Right lobe of liver (tissue), 6 donors: Measurements from ENCODE around the gene SPRR2E. TPM values are rescaled to one million over a fixed set of nuclear protein-coding genes. Genes with fewer than 3 reads are reported as not detected.

Source experiments
- ATAC-seq, 4 donors: fragments of 200-7000 bp; cut with Tn5 transposase; one replicate each; pipeline ENCODE4 v1.9.1; 2020; ENCODE audit warnings: mild to moderate bottlenecking in 4 of 4, moderate library complexity in 4 of 4
- DNase-seq, 3 donors: peaks; one replicate each; pipeline ENCODE4 v3.0.0-alpha.2; 2020
- H3K27ac ChIP-seq, 3 donors: fragments of 200-600 bp; one replicate each; pipeline ENCODE4 v1.8.0; 2022
- H3K27me3 ChIP-seq, 2 donors: fragments of 200-600 bp; one replicate each; pipeline ENCODE4 v1.8.0; 2022
- H3K36me3 ChIP-seq, 4 donors: fragments of 200-600 bp; sonication (generic) in 1 of 4; one replicate each; pipeline versions ENCODE4 v1.5.1 to v1.8.0; 2017 to 2022; ENCODE audit warnings: control low read depth in 1 of 4
- H3K4me1 ChIP-seq, 4 donors: fragments of 200-600 bp; sonication (generic) in 1 of 4; one replicate each; pipeline versions ENCODE4 v1.5.1 to v1.8.0; 2017 to 2022; ENCODE audit warnings: control low read depth in 1 of 4
- H3K4me3 ChIP-seq, 3 donors: fragments of 200-600 bp; one replicate each; pipeline ENCODE4 v1.8.0; 2022
- H3K9me3 ChIP-seq, 4 donors: fragments of 200-600 bp; sonication (generic) in 1 of 4; one replicate each; pipeline versions ENCODE4 v1.5.1 to v1.8.0; 2017 to 2022; ENCODE audit warnings: control low read depth in 1 of 4
- POLR2A ChIP-seq: fragments of 450-650 bp; IDR thresholded peaks from one replicate; pipeline ENCODE4 v1.6.1; 2017; ENCODE audit warnings: antibody characterized with exemption, mild to moderate bottlenecking
- WGBS: methylation state at CpG from one replicate; pipeline ENCODE4 v1.1.6; 2018; ENCODE audit warnings: low coverage, low lambda C conversion rate; ENCODE audit not compliant: insufficient coverage; ENCODE audit errors: missing lambda C conversion rate; 5-methylcytosine and 5-hydroxymethylcytosine counted together
- intact Hi-C, 2 donors: fragments of 100-400 bp; cut with DNase I; formaldehyde crosslinking; loops; one replicate each; pipeline versions ENCODE4 v1.11.2 to v1.14.1; 2022
- total RNA-seq, 6 experiments: library from RNA; depleted of rRNA in 2 of 6; stranded (reverse); fragments of >200 nt in 2 of 6; fragmentation: NEBNext Ultra II Directional in 3 of 6; extraction: Animal tissue kit (Norgen Biotek cat#: 25700) in 3 of 6; gene quantifications; one replicate each; pipeline versions ENCODE4 v1.1.0 to v1.2.4, GENCODE V29; 2016 to 2023
- TF ChIP-seq, protein P1 (sequence below), 4 donors: fragments of 200-600 bp in 3 of 4; fragments of 450-650 bp in 1 of 4; IDR thresholded peaks; one replicate each; pipeline versions ENCODE4 v1.5.1 to v1.8.0; 2016 to 2022; ENCODE audit warnings: antibody characterized with exemption in 4 of 4, mild to moderate bottlenecking in 2 of 4
- donor health status: DM: no; HTN: yes; CAD: no.
- donor health status: DM: no; HTN: no; CAD: no.
- donor health status: DM: no; HTN: no; CAD: no.
- donor health status: DM: no; HTN: yes; CAD: no.
- donor health status: DM: no; HTN: yes; CAD: no.

SPRR2E gene
- total RNA-seq, 6 experiments from 2014 or later, result not detected

DNA sequence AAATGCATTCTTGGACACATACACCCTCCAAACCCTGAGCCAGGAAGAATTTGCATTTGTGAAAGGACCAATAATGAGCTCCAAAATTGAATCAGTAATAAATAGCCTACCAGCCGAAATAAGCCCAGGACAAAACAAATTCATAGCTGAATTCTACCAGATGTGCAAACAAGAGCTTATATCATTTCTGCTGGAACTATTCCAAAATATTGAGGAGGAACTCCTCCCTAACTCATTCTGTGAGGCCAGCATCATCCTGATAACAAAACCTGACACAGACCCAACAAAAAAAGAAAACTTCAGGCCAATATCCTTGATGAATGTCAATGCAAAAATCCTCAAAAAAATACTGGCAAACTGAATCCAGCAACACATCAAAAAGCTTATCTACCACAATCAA lies 6.7 kb downstream of the SPRR2E start:
- no peaks in the 10 kb centered on the region for H3K27me3 ChIP-seq

DNA sequence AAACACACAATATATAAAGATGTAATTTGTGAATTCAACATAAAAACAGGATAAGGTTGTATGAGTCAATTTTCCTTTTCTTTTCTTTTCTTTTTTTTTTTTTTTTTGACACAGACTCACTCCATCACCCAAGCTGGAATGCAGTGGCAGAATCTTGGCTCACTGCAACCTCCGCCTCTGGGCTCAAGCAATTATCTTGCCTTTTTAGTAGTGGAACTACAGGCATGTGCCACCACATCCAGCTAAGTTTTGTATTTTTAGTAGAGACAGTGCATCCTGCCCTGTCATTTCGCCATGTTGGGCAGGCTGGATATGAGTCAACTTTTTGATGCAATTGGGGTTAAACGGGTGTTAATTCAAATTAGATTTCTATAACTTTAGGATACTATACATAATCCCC lies 12.6 kb downstream of the SPRR2E start:
- ATAC-seq, result no peak
- Histone ChIP-seq H3K27ac (no peak overlapping the region), H3K36me3 (no peaks in the 10 kb centered on the region), H3K4me3 (no peak overlapping the region), H3K4me1 (no peaks in the 10 kb centered on the region), H3K9me3 (no peaks in the 10 kb centered on the region), H3K27me3 (no peaks in the 10 kb centered on the region)
- TF ChIP-seq, protein P1, sequence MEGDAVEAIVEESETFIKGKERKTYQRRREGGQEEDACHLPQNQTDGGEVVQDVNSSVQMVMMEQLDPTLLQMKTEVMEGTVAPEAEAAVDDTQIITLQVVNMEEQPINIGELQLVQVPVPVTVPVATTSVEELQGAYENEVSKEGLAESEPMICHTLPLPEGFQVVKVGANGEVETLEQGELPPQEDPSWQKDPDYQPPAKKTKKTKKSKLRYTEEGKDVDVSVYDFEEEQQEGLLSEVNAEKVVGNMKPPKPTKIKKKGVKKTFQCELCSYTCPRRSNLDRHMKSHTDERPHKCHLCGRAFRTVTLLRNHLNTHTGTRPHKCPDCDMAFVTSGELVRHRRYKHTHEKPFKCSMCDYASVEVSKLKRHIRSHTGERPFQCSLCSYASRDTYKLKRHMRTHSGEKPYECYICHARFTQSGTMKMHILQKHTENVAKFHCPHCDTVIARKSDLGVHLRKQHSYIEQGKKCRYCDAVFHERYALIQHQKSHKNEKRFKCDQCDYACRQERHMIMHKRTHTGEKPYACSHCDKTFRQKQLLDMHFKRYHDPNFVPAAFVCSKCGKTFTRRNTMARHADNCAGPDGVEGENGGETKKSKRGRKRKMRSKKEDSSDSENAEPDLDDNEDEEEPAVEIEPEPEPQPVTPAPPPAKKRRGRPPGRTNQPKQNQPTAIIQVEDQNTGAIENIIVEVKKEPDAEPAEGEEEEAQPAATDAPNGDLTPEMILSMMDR (IDR thresholded peaks at IDR 0.05), result no peak
- no peak for TF ChIP-seq POLR2A
- no peak for DNase-seq
- intact Hi-C loops, result no loop called here
- 65% methylated on average over 3 of the region's 3 CpGs for WGBS

More for the DNA sequence above, 6.7 kb downstream of the SPRR2E start:
- no peak for DNase-seq
- H3K9me3 ChIP-seq, result no peaks in the 10 kb centered on the region
- ATAC-seq, result no peak
- H3K4me3 ChIP-seq, result no peak overlapping the region
- WGBS, result 70% methylated on average over 1 of the region's 1 CpG
- H3K4me1 ChIP-seq, result no peaks in the 10 kb centered on the region
- no peak overlapping the region for H3K27ac ChIP-seq
- H3K36me3 ChIP-seq, result no peaks in the 10 kb centered on the region
- TF ChIP-seq, protein P1 (IDR thresholded peaks at IDR 0.05), result no peak
- intact Hi-C loops, result no loop called here

DNA sequence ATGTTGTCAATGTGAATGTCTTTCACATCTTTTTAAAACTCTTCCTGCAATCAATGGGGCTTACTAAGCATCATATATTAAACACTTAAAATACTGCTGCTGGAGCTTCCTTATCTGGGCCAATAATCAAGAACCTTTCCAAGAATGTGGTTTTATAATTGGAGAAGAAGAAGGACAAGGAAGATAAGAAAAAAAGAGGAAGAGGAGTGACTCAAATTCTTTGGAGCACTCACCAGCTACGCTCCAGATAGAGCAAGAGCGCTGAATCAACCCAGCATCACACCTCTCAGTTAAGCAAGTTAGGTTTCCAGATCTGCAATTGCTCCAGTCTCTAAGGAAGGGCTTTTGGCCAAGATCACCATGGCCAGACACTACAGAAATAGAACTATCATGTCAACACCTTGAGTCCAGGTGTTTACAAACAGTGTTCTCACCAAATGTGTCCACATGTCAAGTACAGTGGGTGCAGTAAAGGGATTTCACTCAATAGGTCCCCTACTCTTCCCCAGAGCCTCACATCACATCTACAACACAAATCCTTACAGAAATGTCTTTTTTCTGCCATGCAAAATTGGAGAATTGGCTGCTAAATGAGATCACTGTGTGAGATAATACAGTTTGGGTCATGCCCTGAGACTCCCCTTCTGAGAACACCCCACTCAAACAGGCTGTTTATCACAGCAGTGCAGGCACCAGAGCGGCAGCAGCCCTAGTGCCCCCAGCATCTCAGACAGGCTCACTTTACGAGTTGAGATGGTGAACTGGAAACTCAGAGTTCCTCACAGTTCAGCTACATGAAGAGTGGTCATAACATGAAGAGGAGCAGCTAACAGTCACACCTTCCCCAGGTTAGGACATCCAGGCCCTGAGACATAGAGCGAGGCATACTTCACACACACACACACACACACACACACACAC lies 21.3 kb downstream of the SPRR2E start:
- Histone ChIP-seq H3K9me3 (no peaks in the 10 kb centered on the region), H3K27ac (no peak overlapping the region), H3K4me3 (no peak overlapping the region), H3K4me1 (no peaks in the 10 kb centered on the region), H3K27me3 (no peaks in the 10 kb centered on the region), H3K36me3 (no peaks in the 10 kb centered on the region)
- intact Hi-C loops, result no loop called here
- TF ChIP-seq, protein P1 (IDR thresholded peaks at IDR 0.05), result no peak
- no peak for TF ChIP-seq POLR2A
- no peak for DNase-seq
- ATAC-seq, result no peak
- 29% methylated on average over 2 of the region's 5 CpGs for WGBS

DNA sequence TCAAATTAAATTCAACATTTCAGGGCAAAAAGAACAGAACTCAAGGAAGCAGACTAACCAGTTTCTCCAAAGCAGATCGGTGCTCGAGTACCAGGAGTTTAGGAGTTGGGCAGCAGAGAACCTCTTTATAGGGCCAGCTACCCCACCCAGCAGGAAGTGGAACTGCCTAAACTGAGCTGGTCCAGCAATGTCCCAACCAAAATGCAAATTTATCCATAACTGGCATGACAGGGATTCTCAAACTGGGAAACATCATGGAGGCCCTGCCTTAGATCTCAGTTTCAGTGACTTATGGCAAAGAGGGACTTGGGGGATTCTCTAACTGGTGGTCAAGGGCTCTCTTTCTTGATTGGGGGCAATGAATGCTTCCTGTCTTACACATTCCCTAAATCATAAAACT lies 22.8 kb downstream of the SPRR2E start, which contains the start of gene SPRR2B:
TSS of gene SPRR2B (minus strand) at position 101 of the 400 bp plus-strand sequence. CDS start 772 bp downstream, outside the sequence.
- no peak for TF ChIP-seq POLR2A
- TF ChIP-seq, protein P1 (IDR thresholded peaks at IDR 0.05), result no peak
- intact Hi-C loops, result no loop called here
- Histone ChIP-seq H3K4me3 (no peak within 1 kb of the TSS), H3K36me3 (no peaks in the 10 kb centered on the region), H3K27ac (no peak within 1 kb of the TSS), H3K27me3 (no peaks in the 10 kb centered on the region), H3K4me1 (no peaks in the 10 kb centered on the region), H3K9me3 (no peaks in the 10 kb centered on the region)
- ATAC-seq (no peak), DNase-seq (no peak)
- WGBS, result 35% methylated on average over 2 of the region's 2 CpGs
